Measurements from ENCODE around the gene COX4I1.

DNA sequence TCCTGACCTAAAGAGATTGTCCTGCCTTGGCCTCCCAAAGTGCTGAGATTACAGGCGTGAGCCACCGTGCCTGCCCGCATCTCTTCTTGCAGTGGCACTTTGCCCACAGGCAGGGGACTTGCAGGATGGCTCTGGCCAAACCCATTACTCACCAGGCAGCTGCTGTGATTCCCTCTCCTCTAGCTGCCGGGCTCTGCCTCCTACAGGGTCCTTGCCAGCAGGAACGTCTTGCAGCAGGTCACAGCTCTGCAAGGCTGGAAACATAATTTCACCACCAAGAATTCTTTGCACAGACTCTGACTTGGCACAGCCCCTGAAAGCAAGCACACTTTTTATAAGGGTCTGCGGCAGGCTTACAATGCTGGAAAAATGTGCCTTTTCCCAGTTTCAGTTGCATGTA is 20.3 kb downstream of the COX4I1 start:
- TF ChIP-seq, protein P1, sequence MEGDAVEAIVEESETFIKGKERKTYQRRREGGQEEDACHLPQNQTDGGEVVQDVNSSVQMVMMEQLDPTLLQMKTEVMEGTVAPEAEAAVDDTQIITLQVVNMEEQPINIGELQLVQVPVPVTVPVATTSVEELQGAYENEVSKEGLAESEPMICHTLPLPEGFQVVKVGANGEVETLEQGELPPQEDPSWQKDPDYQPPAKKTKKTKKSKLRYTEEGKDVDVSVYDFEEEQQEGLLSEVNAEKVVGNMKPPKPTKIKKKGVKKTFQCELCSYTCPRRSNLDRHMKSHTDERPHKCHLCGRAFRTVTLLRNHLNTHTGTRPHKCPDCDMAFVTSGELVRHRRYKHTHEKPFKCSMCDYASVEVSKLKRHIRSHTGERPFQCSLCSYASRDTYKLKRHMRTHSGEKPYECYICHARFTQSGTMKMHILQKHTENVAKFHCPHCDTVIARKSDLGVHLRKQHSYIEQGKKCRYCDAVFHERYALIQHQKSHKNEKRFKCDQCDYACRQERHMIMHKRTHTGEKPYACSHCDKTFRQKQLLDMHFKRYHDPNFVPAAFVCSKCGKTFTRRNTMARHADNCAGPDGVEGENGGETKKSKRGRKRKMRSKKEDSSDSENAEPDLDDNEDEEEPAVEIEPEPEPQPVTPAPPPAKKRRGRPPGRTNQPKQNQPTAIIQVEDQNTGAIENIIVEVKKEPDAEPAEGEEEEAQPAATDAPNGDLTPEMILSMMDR (IDR thresholded peaks at IDR 0.05; ENCODE audit: control extremely low read depth in 1 of 3, insufficient read depth in 1 of 3, low read depth in 1 of 3, low read length in 3 of 3) = no peak
- no peak for TF ChIP-seq POLR2A (IDR thresholded peaks at IDR 0.05; ENCODE audit: control extremely low read depth in 1 of 2, low read depth in 2 of 2, low read length in 2 of 2)
- TF ChIP-seq YY1 (IDR thresholded peaks at IDR 0.05; ENCODE audit: low read depth, low read length) = no peak
- TF ChIP-seq CBX8 (IDR thresholded peaks at IDR 0.05; ENCODE audit: borderline replicate concordance, low read depth, low read length) = no peak
- no peak for TF ChIP-seq ASH2L (IDR thresholded peaks at IDR 0.05; ENCODE audit: low read length)
- TF ChIP-seq NRF1 (IDR thresholded peaks at IDR 0.05; ENCODE audit: low read depth, low read length) = no peak
- TF ChIP-seq JUND (IDR thresholded peaks at IDR 0.05; ENCODE audit: low read length) = no peak
- TF ChIP-seq RFX5 (IDR thresholded peaks at IDR 0.05; ENCODE audit: borderline replicate concordance, low read depth, low read length) = no peak
- TF ChIP-seq RAD21 (IDR thresholded peaks at IDR 0.05 in 1 of 2, conservative IDR thresholded peaks at IDR 0.05 in 1 of 2; ENCODE audit: low read depth in 2 of 2, low read length in 2 of 2) = no peak
- no peak for TF ChIP-seq CEBPB (IDR thresholded peaks at IDR 0.05; ENCODE audit: low read depth, low read length)
- TF ChIP-seq EP300 (IDR thresholded peaks at IDR 0.05; ENCODE audit: borderline replicate concordance in 1 of 2, low read depth in 2 of 2, low read length in 2 of 2) = no peak
- TF ChIP-seq, protein P2, sequence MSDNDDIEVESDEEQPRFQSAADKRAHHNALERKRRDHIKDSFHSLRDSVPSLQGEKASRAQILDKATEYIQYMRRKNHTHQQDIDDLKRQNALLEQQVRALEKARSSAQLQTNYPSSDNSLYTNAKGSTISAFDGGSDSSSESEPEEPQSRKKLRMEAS (IDR thresholded peaks at IDR 0.05) = no peak
- TF ChIP-seq SIN3A (conservative IDR thresholded peaks at IDR 0.05 in 1 of 2, IDR thresholded peaks at IDR 0.05 in 1 of 2; ENCODE audit: low read depth in 1 of 2, low read length in 2 of 2) = no peak
